GM23338 (cell line): ENCODE data around the gene DCDC2. TPM values are rescaled to one million over a fixed set of nuclear protein-coding genes. Genes with fewer than 3 reads are reported as not detected.

Source experiments
- ATAC-seq: fragments of 200-7000 bp; cut with Tn5 transposase; 3 replicates; pipeline ENCODE4 v1.9.1; 2020
- DNase-seq: peaks from one replicate; pipeline ENCODE4 v3.0.0-alpha.2; 2015; ENCODE audit warnings: low spot score
- H2AFZ ChIP-seq: fragments of 200-600 bp; sonication (generic); 2 replicates; pipeline ENCODE4 v1.8.0; 2016; ENCODE audit warnings: antibody characterized with exemption, mild to moderate bottlenecking, moderate library complexity
- H3F3A ChIP-seq: fragments of 200-600 bp; sonication (generic); replicated peaks from 2 replicates; pipeline ENCODE4 v1.8.0; 2017; ENCODE audit warnings: antibody characterized with exemption, mixed run types, low read depth
- H3K27ac ChIP-seq: fragments of 200-600 bp; sonication (generic); 2 replicates; pipeline ENCODE4 v1.6.1; 2016; ENCODE audit warnings: low read depth
- H3K27me3 ChIP-seq: fragments of 200-600 bp; sonication (generic); 2 replicates; pipeline ENCODE4 v1.8.0; 2016; ENCODE audit warnings: mild to moderate bottlenecking, mixed run types, moderate library complexity; ENCODE audit not compliant: insufficient read depth
- H3K36me3 ChIP-seq: fragments of 200-600 bp; sonication (generic); 2 replicates; pipeline ENCODE4 v1.8.0; 2016; ENCODE audit warnings: mild to moderate bottlenecking; ENCODE audit not compliant: insufficient read depth
- H3K4me1 ChIP-seq: fragments of 200-600 bp; sonication (generic); 2 replicates; pipeline ENCODE4 v1.8.0; 2016; ENCODE audit warnings: mild to moderate bottlenecking, moderate library complexity; ENCODE audit not compliant: insufficient read depth
- H3K4me2 ChIP-seq: fragments of 200-600 bp; sonication (generic); 2 replicates; pipeline ENCODE4 v1.7.1; 2017; ENCODE audit warnings: mixed run types
- H3K4me3 ChIP-seq: fragments of 200-600 bp; sonication (generic); 2 replicates; pipeline ENCODE4 v1.6.1; 2016; ENCODE audit warnings: mixed run types
- H3K79me2 ChIP-seq: fragments of 200-600 bp; sonication (generic); replicated peaks from 2 replicates; pipeline ENCODE4 v1.8.0; 2017; ENCODE audit warnings: mild to moderate bottlenecking; ENCODE audit not compliant: insufficient read depth
- H3K9me2 ChIP-seq: fragments of 200-600 bp; sonication (generic); 2 replicates; pipeline ENCODE4 v1.8.0; 2017; ENCODE audit not compliant: insufficient read depth
- H4K20me1 ChIP-seq: fragments of 200-600 bp; sonication (generic); replicated peaks from 2 replicates; pipeline ENCODE4 v1.8.0; 2017; ENCODE audit warnings: mild to moderate bottlenecking; ENCODE audit not compliant: insufficient read depth
- H3K27ac Mint-ChIP-seq: 2 replicates; pipeline ENCODE4 v1.8.0; 2020; ENCODE audit warnings: inconsistent platforms, mild to moderate bottlenecking, moderate library complexity, mixed read lengths
- H3K27me3 Mint-ChIP-seq: 3 replicates; pipeline ENCODE4 v1.8.0; 2022; ENCODE audit warnings: low read depth, mild to moderate bottlenecking, moderate library complexity, mixed read lengths, inconsistent platforms; ENCODE audit not compliant: insufficient read depth, poor library complexity
- H3K36me3 Mint-ChIP-seq: 3 replicates; pipeline ENCODE4 v1.8.0; 2021; ENCODE audit warnings: low read depth, mild to moderate bottlenecking, inconsistent platforms, moderate library complexity, mixed read lengths
- H3K4me1 Mint-ChIP-seq: 3 replicates; pipeline ENCODE4 v1.8.0; 2020; ENCODE audit warnings: mild to moderate bottlenecking, inconsistent platforms, mixed read lengths
- H3K4me3 Mint-ChIP-seq: 3 replicates; pipeline ENCODE4 v1.8.0; 2021; ENCODE audit warnings: moderate library complexity, mild to moderate bottlenecking, inconsistent platforms, mixed read lengths
- H3K9me3 Mint-ChIP-seq: 3 replicates; pipeline ENCODE4 v1.8.0; 2020; ENCODE audit warnings: moderate library complexity, mild to moderate bottlenecking, inconsistent platforms, mixed read lengths
- CREB1 ChIP-seq: fragments of 250-450 bp; sonication (Bioruptor Pico); IDR thresholded peaks from 2 replicates; pipeline ENCODE4 v1.5.0; 2020; ENCODE audit warnings: low read depth, mild to moderate bottlenecking, moderate library complexity
- EZH2 ChIP-seq: fragments of 200-600 bp; sonication (generic); IDR thresholded peaks from one replicate; pipeline ENCODE4 v1.8.0; 2017; ENCODE audit warnings: antibody characterized with exemption, mild to moderate bottlenecking, low read depth; ENCODE audit not compliant: unreplicated experiment
- EZH2phosphoT487 ChIP-seq: fragments of 200-600 bp; sonication (generic); IDR thresholded peaks from one replicate; pipeline ENCODE4 v1.8.1; 2018; ENCODE audit warnings: antibody characterized with exemption; ENCODE audit not compliant: unreplicated experiment
- ZNF331 ChIP-seq: fragments of 250-450 bp; sonication (Bioruptor Pico); IDR thresholded peaks from 2 replicates; pipeline ENCODE4 v1.5.0; 2020; ENCODE audit warnings: low read depth, mild to moderate bottlenecking, moderate library complexity
- polyA plus RNA-seq: library from polyadenylated mRNA; unstranded; fragments of >200 nt; fragmentation: Nextera tagmentation; extraction: Ambion mirVana; gene quantifications from 2 replicates; pipeline ENCODE4 v1.2.1, GENCODE V29; 2016
- total RNA-seq: library from RNA; depleted of rRNA; stranded (reverse); fragments of >200 nt; shearing (Covaris generic); gene quantifications from 2 replicates; pipeline ENCODE4 v1.2.3, GENCODE V29; 2014
- TF ChIP-seq, protein P1 (sequence below), 2 experiments: fragments of 200-600 bp in 1 of 2; sonication (generic) in 1 of 2; conservative IDR thresholded peaks; 2 replicates each; pipeline versions ENCODE4 v1.5.1 to v1.6.1; 2016 to 2017; ENCODE audit warnings: antibody characterized with exemption in 2 of 2, low read depth in 2 of 2, mild to moderate bottlenecking in 2 of 2, moderate library complexity in 1 of 2

Gene DCDC2
- total and polyA plus RNA-seq, 2 experiments from 2014 or later, result 0.59 to 0.79 TPM

GRCh38 chr6:24283043-24283985 is 74.5 kb downstream of the DCDC2 start (continued):
- TF ChIP-seq EZH2 (no peak), CREB1 (CRISPR knock-in tag) (no peak)

DNA sequence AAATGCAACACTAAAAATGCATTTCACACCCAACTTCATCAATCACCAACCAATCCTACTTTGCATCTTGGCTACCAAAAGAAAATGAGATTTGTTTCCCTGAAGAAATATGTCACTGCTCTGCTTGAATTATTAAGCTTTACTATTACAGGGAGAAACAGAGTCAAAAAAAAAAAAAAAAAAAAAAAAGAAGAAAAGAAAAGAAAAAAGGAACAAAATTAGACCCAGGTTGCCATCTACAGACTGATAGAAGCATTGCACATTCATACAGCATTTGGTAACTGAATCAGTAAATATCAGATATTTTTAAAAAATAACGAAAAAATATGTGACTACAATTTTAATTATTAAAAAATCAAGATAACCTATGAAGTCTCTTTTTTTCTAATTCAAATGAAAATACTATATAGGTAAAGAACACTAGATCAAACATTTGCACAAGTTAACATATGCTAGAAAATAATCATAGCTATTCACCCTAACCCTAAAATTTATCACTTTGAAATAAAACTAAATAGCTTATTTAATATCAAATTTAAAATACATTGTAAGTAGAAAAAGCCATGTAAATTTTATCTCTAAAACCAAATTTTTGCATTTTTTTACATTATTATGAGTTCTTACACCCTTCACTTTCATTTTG is 83.3 kb downstream of the DCDC2 start:
- Histone ChIP-seq H3K27ac (no peak overlapping the region), H3K9me2 (no peaks in the 10 kb centered on the region), H3K4me1 (no peaks in the 10 kb centered on the region), H3K4me3 (no peak overlapping the region), H3K4me2 (no peak overlapping the region), H3K79me2 (no peaks in the 10 kb centered on the region), H3F3A (no peaks in the 10 kb centered on the region), H4K20me1 (no peaks in the 10 kb centered on the region), H3K27me3 (no peaks in the 10 kb centered on the region), H3K36me3 (no peaks in the 10 kb centered on the region), H2AFZ (no peak overlapping the region)
- DNase-seq (peak; percentile 47), ATAC-seq (no peak)
- Mint-ChIP-seq H3K36me3 (no peaks in the 10 kb centered on the region), H3K27me3 (no peaks in the 10 kb centered on the region), H3K4me3 (no peak overlapping the region), H3K9me3 (no peaks in the 10 kb centered on the region), H3K4me1 (peaks cover 15% of the 10 kb centered on the region; the same call in 2 of the 3 replicates), H3K27ac (no peak overlapping the region)
- TF ChIP-seq, protein P1, sequence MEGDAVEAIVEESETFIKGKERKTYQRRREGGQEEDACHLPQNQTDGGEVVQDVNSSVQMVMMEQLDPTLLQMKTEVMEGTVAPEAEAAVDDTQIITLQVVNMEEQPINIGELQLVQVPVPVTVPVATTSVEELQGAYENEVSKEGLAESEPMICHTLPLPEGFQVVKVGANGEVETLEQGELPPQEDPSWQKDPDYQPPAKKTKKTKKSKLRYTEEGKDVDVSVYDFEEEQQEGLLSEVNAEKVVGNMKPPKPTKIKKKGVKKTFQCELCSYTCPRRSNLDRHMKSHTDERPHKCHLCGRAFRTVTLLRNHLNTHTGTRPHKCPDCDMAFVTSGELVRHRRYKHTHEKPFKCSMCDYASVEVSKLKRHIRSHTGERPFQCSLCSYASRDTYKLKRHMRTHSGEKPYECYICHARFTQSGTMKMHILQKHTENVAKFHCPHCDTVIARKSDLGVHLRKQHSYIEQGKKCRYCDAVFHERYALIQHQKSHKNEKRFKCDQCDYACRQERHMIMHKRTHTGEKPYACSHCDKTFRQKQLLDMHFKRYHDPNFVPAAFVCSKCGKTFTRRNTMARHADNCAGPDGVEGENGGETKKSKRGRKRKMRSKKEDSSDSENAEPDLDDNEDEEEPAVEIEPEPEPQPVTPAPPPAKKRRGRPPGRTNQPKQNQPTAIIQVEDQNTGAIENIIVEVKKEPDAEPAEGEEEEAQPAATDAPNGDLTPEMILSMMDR (conservative IDR thresholded peaks at IDR 0.05; ENCODE audit: low read depth in 2 of 2), result peak in 1 of 2 experiments; percentile 80; a peak in 3 of 4 replicates
- no peak for TF ChIP-seq EZH2
- TF ChIP-seq EZH2phosphoT487, result no peak

GRCh38 chr6:24273096-24273870 is 84.6 kb downstream of the DCDC2 start:
- Histone ChIP-seq H2AFZ (peak overlapping the region; percentile 13; the same call in 1 of the 2 replicates), H3K79me2 (no peaks in the 10 kb centered on the region), H3K36me3 (no peaks in the 10 kb centered on the region), H3K27me3 (no peaks in the 10 kb centered on the region), H4K20me1 (no peaks in the 10 kb centered on the region), H3K9me2 (no peaks in the 10 kb centered on the region), H3K27ac (no peak overlapping the region), H3K4me2 (no peak overlapping the region), H3F3A (no peaks in the 10 kb centered on the region), H3K4me1 (no peaks in the 10 kb centered on the region), H3K4me3 (no peak overlapping the region)
- Mint-ChIP-seq H3K36me3 (no peaks in the 10 kb centered on the region), H3K4me3 (no peak overlapping the region), H3K27me3 (no peaks in the 10 kb centered on the region), H3K4me1 (peaks cover 15% of the 10 kb centered on the region; the same call in 2 of the 3 replicates), H3K27ac (no peak overlapping the region), H3K9me3 (no peaks in the 10 kb centered on the region)
- DNase-seq (no peak), ATAC-seq (no peak)
- TF ChIP-seq ZNF331 (no peak), EZH2phosphoT487 (no peak)
